C4-2B (cell line): ENCODE results near the gene UNC5C.

Experiments
- CTCF ChIP-seq: fragments of 450-650 bp; conservative IDR thresholded peaks from 2 replicates; pipeline ENCODE4 v1.5.1; 2017; ENCODE audit warnings: mild to moderate bottlenecking
- ZFX ChIP-seq: fragments of 450-650 bp; IDR thresholded peaks from 2 replicates; pipeline ENCODE4 v1.6.1; 2017

GRCh38 chr4:95129821-95130311 lies 418.9 kb downstream of the UNC5C start:
- TF ChIP-seq ZFX (no peak), CTCF (no peak)
